Stimulated activated CD8-positive, alpha-beta memory T cell treated with anti-CD3 and anti-CD28 coated beads, Interleukin-4, amount 100 ng/mL, for 24 hours (primary cell): ENCODE data around the gene MAML3.

Experiments
- DNase-seq: peaks from one replicate; pipeline ENCODE4 v3.0.0-alpha.2; 2020; ENCODE audit warnings: low read depth

The MAML3 gene

DNA sequence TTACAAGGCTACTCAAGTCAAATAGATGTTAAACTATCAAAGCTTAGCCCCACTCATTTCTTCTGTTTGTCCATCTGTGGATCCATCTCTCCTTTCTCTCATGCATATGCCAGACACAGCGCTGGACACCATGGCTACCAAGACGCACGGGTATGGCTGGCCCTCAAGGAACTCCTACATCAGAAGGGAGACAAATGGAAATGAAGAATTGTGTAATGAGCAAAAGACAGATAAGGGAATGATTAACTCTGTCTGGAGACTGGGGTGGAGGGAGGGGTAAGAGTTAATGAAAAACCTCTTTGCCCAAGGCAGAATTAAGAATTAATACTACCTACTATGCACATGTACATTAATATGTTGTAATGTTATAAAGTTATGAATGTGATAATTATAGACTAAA is 400.3 kb downstream of the MAML3 start:
- DNase-seq, result no peak

DNA sequence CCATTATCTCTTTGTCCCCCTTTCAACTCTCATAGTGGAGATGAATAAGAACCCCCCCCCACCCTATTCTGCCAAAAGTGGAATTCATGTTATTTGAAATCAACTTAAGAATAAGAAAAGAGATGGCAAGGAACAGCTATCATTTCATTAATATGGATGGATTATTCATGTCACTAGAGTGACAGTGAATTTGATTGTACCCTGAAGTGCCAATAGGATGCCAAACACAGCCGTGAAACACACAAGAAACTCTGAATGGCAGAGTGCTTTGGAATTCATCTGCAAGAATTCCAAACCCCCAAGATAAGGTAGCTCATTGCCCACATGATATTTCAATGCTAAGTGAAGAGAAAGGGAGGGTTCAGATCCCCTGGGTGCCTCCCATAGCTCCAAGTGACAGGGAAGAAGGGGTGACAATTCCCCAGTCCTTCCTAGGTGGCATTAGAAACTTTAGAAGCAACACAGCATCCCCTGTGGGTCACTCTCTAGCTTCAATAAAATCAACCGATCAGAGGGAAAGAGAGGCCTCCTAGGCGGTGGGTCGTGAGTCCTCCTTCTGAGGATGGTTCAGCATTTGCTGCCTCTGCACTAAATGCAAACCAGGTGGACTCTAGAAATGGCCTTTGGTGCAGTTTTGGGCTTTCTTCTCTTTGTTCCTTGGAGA is 404.0 kb downstream of the MAML3 start:
- no peak for DNase-seq

DNA sequence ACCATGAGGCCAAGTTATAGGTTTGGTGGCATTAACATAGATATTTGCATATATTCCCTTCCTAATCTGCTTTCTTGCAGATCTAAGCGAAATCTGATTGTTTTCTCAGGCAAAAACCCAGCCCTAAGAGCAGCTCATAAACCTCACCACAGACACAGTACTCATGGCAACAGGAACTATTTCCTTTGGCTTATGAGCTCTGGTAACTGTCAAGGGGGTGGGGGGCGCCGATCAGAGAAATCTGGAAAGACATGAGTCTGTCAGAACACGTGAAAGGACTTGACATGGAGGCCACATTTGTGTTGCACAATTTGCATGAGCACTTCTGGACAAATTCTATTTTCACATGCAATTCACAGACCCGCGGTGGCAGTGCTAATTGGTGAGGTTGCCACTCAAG is 404.6 kb downstream of the MAML3 start:
- DNase-seq, result no peak

DNA sequence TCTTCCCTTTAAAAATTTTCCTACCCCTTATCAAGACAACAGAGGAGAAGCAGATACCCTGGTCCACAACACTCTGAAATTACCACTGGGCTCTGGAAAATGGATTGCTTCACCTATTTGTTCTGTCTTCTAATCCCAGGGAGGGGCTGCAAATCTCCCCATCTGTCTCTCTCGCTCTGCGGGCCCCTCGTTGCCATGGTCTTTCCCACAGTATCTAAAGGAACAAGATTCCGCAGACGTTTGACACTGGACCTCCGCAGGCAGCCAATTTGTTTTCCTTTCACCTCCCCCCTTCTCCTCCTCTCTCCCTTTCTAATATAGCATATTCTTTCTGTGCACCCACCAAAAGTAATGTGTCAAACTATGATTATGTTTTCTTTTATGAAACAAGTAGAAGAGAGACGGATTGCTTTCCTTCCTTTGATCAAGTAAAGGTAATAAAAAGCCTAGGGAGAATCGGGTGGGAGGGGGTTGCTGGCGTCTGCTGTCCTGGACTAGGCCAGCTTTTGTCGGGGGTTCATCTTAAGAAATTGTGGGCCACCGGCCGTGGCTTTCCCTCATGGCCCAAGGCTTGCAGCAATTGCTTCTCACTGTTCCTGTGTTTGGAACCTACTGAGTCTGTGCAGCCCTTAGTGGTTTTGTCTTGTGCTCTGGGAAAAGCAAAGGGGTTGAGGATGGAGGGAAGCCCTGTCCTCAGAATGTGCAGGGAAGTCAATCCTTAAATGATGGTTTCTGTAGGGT is 407.4 kb downstream of the MAML3 start:
- no peak for DNase-seq

DNA sequence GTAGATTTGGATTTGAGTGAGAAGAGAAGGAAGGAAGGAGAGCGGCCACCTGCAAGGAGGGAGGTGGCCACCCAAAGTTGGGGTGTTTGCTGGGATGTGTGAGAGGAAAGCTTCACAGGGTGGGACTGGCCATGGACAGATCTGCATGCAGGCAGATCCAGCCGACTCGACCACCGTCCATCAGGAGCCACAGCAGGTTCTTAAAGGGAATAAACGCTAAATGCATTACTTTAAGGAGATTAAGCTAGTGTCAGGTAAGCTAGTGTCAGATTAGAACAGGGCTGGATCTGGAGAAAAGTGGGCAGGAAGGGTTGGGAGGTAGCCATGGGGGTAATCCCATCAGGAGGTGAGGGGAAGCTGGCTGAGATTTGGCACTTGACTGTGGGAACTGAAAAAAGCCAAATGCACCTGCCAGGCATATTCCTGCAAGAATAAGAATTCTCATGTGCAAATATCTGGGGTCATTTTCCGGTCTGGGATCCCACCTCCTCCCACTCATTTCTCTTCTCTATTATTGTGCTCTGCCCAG is 408.8 kb downstream of the MAML3 start:
- DNase-seq, result no peak

DNA sequence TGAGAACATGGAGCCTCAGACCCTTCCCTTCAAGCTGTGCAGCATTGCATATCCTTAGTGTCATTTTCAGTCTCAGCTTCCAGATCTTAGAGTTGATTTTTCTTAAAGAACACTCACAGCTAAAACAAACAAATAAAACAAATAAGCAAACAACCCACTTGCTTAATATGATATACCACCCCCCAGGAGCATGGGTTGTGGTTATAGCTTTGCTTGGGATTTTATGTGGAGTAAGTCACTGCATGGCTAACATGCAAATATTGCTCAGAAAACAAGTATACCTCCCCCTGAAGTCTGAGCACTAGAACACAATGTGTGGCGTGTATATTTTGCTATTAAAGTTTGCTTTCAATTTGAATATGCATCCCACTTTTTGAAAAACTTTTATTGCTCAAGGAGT is 409.8 kb downstream of the MAML3 start:
- DNase-seq, result no peak

DNA sequence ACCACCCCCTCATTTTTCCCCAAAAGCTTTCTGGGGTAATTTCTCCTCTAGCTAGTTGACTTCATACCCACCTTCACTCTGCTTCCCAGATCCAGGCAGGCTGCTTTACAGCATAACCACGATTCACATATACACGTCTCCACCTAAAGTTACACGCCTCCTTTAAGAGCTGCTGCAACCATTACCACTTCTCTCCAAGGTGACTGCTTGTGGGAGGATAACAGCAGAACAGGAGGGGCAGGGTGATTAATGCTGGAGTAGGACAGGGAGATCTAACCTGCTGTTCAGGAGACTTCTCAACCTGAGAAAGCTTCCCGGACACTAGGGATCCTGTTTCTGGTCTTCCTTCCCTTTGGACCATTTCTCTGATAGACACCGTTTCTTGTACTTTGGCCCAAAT is 411.0 kb downstream of the MAML3 start:
- no peak for DNase-seq

DNA sequence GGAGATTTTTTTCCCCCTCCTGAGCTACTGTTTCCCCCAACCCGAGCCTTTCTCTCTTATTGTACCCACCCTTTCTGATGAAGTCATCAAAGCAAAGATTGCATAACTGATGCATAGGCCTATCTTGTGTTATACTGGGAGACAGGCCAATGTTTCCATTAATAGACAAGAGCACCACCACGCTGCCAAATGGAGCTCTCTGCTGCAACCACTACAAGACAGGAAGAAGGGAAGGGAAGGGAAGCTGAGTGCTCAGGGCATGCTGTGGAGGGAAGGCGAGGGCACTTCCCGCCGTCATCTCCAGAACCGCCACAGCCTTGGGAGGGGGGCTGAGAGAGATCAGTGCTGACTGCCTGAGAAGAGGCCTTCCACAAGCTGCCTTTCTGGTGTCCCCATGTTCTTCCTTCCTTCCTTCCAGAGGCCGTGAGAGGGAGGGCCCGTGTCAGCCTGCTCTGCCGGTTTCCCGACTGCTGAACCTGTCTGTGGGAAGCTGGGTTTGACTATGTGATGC is 413.4 kb downstream of the MAML3 start:
- DNase-seq, result no peak

DNA sequence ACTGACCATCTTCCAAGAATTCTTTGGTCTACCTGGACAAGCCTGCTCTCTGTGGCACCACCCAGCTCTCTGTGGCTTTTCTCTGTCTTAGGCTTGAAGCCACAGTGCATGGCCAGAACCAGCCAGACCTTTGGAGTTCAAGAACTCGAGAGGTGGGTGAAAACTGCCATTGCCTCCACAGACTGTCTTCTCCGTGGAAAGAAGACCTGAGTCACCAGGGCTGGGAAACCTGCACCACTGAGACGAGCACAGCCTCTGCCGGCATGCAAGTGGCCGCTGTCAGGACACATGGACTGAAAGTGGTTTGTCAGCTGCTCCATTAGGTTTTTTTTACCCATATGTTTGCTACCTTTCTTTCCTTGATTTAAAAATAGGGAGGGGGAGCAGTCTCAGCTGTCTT is 413.9 kb downstream of the MAML3 start:
- DNase-seq, result no peak

DNA sequence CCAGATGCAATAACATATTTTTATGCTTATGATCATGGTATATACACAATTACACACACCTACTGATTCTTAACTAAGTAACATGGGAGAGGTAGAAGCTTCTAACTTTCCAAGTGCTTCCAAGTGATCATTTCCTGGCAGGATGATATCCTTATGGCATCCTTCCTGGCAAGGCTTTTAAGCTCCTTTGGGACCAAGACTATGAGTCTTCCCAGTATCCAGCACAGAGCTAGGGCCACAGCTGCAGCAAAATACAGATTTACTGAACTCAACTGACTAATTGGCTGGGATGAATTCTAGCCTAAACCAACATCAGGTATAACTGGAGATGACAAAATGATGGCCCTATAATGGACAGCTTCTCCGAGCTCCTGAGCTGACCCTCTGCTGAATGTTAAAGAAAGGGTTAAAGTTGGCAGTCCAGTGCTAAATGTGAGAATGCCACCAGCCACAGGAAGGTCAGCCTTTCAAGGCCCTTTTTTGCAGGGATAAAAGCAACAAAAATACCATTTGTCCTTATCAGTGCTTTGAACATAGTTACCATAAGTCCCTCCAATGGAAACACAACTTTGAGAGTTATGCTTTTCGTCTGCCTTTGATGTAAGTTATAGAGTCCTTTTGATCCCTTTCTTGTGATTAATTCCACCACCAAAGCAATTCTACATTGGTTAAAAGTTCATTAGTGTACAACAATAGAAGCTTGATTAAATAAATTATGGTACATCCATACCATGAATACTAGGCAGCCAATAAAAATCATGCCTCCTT is 415.0 kb downstream of the MAML3 start:
- no peak for DNase-seq

DNA sequence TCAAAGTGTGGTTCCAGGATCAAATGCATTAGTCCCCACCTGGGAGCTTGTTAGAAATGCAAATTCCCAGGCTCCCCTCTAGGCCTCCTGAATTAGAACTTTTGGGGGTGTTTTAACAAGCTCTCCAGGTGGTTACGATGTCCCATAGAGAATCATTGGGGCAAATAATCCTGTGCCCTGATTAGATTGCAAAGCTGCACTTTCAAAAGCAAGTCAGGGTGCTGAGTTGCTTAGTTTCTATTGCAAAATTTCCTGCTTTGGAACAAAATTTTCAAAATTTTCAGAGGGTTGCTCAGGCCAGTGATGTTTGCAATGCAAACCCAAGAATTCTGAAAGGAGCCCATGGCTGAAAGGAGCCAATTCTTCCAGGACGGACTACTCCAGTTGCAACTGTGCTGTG is 417.3 kb downstream of the MAML3 start:
- DNase-seq, result no peak

DNA sequence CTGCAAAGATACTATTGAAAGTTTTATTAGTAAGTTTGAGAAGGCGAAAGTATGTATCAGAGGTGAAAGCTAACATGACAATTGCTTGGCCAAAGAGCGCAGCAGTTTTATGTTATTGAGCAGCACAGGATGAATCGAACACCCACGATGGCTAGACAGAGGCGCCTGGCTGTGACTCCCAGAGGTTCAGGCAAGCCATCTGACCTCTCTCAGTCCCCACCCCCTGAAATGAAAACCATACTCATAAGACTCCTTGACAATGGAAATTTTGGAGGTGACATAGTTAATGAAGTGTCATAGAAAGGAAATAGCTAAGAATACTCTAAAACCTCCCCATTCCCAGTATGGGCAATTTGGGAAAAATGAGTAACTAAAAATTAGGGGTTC is 417.7 kb downstream of the MAML3 start:
- DNase-seq, result no peak

DNA sequence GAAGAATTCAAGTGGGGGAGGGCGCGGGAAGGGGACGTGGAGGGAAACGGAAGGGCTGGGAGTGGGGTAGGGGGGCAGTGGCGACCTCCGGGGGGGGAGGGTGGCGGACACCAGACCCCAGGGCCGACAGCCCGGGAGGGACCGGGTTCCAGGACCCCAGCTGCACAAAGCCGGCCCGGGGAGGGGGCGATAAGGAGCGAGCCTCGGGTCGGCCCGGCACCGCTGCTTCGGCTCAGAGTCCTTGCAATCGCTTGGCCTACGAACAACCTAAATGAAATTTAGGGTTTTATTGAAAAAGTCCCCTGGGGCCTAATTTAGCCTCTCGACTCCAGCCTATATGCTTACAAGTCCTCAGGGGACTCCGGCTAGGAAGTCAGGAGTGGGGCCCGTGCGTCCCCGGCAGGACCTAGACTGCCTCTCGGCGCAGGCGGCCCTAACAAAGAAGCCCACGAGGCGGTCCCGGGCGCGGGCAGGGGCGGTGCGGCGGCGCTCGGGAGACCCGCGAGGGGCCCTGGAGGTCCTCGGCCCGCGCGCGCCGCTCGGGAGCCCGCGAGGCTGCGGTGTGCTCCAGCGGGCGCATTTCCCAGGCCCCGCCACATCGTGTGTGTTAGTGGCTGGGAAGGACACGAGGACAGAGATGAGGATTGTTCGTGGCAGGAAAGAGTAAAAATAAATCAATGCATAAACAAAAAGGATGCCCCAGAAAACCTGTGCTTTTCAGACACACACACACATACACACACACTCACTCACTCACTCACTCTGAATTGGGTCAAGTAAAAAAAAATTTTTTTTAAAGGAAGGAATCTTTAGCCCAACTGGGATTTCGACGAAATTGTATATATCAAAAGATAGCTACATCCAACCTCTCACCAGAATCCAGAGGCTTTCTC is 418.4 kb downstream of the MAML3 start:
- DNase-seq, result no peak

DNA sequence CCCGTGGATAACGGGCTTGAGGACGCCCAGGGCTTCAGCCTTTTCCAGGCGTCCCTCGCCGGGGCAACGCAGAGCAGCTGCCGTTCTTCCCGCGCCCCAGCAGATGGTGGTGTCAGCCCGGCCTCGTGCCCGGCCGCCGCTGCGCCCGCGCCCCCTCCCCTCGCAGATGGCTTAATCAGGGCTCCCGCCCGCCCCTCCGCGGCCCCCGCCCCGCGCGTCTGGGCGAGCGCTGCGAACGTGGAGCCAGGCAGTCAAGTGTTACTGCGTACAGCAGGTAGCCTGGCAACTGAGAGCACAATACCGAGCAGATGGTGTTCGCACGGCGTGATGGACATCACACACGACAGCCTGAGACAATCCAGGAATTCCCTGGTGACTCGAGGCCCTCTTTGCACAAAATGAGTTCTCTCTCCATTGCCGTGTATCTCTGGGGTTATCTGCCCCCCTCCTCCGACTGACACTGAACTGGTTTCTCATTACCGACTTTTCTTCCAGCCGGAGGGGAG is 419.1 kb downstream of the MAML3 start:
- peak; percentile 34 for DNase-seq

DNA sequence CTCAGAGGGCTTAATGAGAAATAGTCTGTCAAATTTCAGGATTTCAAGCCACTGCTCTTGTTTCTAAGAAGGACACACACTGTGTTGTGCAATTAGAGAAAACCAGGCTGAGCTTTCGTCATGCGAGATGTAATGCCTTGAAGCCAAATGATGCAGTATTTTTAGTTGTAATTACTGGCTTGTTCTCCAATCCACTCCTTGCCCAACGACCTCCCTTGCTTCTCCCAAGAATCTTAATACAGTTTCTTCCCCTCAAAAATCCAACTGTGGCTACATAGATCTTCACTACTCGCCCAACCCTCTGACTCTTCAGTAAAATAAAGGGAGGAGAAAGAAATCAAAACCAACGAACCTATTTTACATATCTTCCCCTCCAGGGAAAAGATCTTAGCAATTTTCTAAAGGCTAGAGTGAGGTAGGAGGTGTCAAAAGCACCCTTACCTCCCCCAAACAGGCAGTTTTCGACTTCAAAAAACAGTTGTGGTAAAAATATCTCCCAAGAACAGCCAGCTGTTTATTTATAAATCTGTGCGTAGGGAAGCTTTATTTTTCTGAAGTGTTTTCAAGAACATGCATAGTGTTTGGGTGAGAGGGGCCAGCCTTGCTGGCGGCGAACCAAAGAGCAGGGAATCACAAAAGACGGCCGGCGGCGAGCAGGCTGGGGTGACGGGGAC is 419.6 kb downstream of the MAML3 start:
- no peak for DNase-seq

DNA sequence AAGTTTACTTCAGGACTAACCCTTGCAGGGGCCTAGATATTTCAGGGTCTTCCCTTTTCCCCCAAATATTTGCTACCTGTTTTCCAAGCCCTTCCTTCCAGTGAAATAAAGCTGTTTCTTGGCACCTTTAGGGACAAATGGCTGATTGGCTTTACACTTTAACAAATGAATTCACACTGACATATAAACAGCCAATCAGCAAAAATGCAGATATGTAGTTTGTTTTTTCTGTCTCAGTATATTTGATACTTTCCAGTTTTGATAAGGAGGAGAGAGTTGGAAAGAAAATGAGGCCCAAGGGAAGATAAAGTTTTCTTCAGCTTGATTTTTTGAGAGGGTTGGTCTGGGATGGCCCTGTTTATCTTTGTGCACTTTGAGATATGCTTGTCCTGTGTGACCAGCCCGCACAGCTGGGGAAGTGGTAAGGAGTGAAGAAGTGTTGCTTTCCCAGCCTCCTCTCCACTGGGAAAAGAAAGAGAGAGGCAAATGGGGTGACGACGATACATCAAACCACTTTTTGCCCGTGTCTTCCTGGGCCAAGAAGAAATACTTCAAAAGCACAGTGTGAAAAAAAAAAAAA is 420.9 kb downstream of the MAML3 start:
- no peak for DNase-seq

DNA sequence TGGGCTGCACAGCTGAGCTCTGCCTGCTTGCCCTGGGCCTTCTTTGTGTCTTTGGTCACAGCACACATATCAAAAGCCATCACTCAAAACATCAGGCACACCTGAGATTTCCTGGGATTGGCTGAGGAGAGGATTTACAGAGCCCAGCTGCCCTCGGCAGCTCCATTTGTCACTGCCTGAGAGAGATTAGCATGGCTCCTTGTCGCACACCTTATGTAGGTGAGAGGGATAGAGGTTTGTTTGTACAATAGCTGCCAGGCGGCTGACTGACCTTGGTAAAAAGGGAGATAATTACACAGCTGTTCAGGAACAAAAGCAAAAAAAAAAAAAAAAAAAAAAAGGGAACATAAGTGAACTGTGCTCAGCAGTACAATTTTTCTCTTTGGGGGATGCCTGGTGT is 425.1 kb downstream of the MAML3 start:
- DNase-seq, result no peak

DNA sequence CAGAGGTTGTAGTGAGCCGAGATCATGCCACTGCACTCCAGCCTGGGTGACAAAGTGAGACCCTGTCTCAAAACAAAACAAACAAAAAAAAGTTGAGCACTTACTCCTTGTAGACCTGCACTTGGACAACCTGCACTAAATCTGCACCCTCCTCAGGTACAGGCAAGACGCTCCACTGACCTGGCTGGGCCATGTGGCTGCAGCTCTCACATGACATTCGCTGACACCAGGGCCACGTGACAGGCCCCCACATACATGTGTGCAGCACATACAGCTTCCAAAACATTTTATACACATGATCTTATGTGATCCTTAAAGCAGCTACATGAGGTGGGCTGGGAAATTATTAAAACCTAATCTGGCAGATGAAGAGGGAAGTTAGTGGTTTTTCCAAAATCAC is 425.8 kb downstream of the MAML3 start:
- no peak for DNase-seq

DNA sequence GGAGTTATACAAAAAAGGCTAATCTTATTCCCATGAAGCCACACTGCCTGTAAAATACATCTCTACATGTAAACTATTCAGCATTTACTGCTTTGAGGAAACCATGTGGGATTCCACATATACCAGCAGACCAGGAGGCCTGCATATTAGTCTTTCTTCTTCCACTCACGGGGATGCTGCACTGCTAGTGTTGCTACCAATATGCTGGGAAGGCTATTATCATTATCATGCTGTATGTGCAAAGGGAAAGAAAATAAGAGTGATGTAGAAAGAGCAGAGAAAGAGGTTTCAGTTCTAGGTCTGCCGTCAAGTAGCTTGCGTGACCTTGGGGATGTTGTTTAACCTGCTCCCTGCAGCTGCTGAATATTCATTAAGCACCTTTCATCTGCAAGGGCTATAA is 427.4 kb downstream of the MAML3 start:
- no peak for DNase-seq

DNA sequence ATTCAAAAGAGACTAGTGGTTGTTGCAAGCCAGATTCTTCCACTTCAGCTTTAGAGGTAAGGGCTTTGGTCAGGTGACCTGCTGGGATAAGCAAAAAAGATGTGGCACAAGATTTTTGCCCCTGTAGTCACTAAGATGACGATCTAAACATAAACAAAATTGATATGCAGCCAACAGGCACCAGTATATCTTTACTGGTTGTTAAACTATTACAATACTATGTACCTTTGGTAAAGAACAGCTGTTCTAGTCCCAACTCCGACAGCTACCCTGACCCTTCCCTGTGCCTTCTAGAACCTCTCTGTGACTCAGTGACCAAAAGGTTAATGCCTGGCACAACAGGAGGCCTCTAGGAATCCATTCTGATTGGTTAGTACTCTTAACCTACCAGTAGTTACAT is 428.7 kb downstream of the MAML3 start:
- DNase-seq, result no peak

DNA sequence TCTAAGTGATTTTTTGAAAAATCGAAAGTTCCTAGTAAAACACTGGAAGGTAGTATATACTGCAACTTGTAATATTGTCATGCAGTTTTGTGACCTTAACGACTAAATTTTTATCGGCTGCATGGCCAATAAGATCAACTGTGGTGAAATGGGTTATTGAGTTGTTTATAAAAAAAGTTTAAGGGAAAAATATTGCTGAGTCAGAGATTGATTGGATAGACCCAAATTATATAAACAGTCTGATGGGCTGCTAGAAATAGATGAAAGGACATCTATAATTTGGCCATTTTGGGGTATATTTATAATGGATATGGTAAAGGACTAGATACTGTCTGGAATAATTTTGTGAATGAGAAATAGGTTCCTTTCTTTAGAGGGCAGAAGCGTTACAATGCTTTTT is 432.2 kb downstream of the MAML3 start:
- no peak for DNase-seq
